T1000 (cell line): Measurements from ENCODE around the gene SLC16A6.
"Not testable (repeated sequence)": the region's sequence is repeated elsewhere in the genome, so short reads cannot be mapped to it uniquely, and the experiment has no call there.

Experiments used
- DNase-seq: peaks from one replicate; lab custom pipeline; 2025; ENCODE audit warnings: mixed read lengths; lab: John Stamatoyannopoulos, UW

Gene SLC16A6, protein sequence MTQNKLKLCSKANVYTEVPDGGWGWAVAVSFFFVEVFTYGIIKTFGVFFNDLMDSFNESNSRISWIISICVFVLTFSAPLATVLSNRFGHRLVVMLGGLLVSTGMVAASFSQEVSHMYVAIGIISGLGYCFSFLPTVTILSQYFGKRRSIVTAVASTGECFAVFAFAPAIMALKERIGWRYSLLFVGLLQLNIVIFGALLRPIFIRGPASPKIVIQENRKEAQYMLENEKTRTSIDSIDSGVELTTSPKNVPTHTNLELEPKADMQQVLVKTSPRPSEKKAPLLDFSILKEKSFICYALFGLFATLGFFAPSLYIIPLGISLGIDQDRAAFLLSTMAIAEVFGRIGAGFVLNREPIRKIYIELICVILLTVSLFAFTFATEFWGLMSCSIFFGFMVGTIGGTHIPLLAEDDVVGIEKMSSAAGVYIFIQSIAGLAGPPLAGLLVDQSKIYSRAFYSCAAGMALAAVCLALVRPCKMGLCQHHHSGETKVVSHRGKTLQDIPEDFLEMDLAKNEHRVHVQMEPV

DNA sequence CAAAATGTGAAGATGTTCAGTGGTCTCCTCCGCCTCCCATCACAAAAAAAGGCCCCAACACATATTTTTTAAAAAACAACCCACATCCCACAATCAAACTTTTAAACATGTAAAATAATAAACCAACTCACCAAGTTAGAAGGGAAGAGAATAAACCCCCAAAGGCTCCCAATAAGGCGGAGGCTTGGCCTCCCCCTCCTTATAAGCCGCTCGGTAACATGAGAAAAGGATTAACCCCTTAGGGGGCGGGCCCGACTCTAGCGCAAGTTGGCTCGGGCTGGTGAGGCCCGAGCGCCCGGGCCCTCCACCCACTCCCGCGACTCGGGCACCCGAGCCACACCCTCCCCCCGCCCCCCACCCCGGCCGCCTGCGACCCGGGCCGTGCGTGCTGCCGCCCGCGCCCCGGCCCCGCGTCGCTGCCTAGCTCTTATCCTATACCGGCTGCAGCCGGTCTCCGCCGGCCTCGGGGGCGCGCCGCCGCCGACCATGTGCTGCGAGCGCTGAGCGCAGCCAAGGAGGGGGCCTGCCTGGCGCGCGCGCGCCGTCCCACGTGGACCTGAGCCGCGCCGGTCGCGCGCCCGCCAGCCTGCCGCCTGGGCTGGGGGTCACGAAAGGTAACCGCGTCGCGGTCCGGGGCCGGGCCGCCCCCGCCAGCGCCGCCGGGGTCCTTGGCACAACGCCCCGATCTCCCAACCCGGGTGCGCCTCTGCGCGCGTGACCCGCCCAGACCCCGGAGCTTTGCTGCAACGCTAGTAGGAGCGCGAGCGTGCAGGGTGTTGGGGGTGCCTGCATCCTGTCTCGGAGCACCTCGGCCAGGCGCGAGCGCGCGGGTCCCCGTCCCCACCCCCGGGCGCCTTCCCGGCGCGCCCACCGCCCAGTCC, at the start of gene SLC16A6, which contains the start of gene ARSG:
SLC16A6 (minus strand) TSS at position 173 of the 881 bp plus-strand sequence. CDS start 12,807 bp downstream, outside the sequence.
ARSG (plus strand) TSS at position 541 of the 881 bp plus-strand sequence. CDS start 15,999 bp downstream, outside the sequence.
- DNase-seq: peak; percentile 51

- no peak for DNase-seq
Observed at GRCh38 chr17:68334393-68334792, 43.5 kb upstream of the SLC16A6 start.

GRCh38 chr17:68331932-68332331, 41.0 kb upstream of the SLC16A6 start:
- DNase-seq: not testable (repeated sequence)

DNA sequence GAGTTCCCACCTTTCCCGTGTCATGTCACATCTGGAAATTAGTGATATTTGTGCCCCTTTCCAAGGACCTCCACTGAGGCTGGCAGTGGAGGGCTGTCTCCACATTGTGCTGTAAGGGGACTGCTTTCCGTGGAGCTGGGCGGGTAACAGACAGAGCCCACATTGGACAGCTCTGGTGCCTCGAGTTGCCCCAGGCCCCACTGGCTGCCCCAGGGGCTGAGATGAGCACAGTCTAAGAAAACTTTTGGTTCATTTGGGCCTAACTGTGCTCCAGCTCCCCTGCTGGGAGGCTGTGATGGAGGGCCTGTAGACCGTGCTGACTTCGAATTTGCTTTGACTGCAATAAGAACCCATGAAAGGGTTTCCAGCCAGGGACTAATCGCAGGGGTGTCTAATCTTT, 38.4 kb upstream of the SLC16A6 start:
- DNase-seq: no peak

DNA sequence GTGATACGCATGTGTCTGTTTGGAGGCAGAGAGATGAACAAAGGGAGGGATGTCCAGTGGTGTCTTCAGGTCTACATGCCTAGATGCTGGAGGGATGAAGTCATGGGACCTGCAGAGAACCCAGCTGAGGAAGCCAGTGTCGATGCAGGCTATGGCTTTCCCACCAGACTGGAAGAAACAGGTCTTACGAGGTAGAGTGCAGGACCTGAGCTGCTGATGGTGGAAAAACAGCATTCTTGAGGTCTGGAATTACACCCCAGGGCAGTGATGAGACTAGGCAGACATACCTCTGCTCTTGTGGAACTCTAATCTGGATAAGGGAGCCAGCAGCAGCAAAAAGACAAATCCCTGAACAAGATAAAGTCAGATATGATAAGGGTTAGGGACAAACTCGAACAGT, 37.7 kb upstream of the SLC16A6 start:
- DNase-seq: no peak

DNA sequence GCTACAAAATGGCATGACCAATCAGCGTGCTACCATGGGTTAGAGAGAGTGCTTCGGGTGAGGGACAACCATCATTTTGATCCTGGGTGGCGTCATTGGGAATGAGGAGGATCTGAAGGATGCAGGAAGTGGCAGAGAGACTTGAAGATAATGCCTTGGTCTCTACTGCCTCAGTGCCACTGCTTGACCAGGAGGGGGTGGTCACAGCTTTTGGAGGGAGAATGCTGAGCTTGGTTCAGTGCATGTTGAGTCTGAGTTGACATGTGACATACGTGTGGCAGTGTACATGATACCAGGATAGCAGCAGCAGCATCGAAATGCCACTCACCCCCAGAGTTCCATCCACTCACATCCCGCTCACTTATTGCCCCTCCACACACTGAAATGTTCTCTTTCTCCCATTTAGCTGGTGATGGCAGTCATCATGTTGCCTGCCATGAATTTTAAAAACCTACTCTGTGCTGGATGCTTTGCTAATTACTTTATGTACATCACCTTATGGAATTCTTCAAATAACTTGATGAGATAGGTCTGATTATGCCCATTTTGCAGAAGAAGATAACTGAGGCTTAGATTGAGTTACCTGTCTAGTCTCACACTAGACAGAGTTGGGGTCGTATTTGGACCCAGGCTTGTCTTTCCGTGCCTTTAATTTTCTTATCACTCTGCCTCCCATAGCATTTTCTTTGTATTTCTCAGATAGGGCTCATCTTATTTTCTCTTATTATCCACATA, 37.1 kb upstream of the SLC16A6 start:
- no peak for DNase-seq

GRCh38 chr17:68326681-68327080, 35.8 kb upstream of the SLC16A6 start:
- no peak for DNase-seq

DNA sequence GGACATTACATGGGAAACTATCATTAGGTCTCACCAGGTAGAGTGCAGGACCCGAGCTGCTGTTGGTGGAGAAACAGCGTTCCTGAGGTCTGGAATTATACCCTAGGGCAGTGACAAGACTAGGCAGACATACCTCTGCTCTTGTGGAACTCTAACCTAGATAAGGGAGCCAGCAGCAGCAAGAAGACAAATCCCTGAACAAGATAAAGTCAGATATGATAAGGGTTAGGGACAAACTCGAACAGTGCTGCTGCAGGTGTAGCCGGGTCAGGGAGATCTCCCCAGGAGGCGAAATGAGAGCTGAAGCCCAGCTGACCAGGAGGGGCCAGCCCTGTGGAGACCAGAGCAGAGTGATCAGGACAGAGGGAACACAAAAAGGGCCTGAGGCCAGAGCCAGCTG, 35.0 kb upstream of the SLC16A6 start:
- no peak for DNase-seq

GRCh38 chr17:68324654-68325336, 33.9 kb upstream of the SLC16A6 start:
- DNase-seq: no peak

GRCh38 chr17:68324114-68324513, 33.2 kb upstream of the SLC16A6 start:
- no peak for DNase-seq

DNA sequence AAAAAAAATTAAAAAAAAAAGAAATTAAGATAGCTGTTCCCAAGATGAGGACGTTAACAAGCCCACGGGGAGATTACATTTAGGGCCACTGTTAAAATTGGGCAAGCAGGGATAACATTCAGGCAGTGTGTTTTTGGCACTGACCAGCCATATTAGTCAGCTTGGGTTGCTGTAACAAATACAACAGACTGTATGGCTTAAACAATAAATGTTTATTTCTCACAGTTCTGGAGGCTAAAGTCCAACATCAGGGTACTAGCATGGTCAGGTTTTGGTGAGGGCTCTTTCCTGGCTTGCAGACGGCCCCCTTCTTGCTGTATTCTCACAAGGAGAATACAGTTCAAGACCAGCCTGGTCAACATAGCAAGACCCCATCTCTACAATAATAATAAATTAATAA, 31.7 kb upstream of the SLC16A6 start:
- DNase-seq: no peak

DNA sequence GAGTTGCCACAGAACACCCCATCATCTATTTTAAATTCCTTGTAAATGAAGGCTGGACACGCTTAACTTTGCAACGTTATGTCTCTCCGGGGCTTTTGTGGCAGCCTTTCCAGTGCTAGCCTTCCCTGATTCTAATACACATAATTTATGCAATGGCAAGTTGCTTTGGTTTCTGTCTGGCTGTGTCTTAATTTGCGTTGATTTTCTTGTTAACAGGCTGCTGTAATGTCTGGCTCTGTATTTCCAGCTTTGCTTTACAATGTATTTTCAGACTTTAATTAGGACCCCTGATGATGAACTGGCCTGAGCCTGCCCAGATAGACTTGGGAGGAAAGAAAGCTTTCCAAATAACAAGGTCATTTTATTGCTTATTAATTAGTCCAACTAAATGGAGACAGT, 30.6 kb upstream of the SLC16A6 start:
- no peak for DNase-seq

DNA sequence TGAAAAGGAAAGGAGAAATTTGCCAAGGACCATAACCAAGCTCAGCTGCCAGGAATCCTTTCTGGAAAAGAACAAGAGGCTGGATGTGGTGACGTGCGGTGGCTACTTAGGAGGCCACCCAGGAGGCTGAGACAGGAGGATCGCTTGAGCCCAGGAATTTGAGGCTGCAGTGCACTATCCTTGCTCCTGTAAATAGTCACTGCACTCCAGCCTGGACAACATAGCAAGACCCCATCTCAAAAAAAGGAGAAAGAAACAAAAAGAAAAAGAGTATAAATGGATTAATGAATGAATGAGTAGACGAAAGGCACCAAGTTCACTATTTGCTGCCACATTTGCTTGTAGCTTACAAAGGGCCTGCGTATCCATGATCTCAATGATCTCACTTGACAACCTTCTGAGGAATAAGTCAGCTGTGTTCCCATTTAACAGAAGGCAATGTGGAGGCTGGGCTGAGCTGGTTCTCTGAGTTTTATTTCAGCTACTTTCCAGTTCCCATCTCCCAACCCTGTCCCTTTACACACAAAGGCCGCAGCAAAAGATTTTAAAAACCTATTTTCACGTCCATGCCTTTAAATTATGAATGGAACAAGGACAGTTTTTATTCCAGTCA, 30.1 kb upstream of the SLC16A6 start:
- no peak for DNase-seq

- no peak for DNase-seq
Observed at GRCh38 chr17:68320311-68320865, 29.5 kb upstream of the SLC16A6 start.

GRCh38 chr17:68319410-68320162, 28.7 kb upstream of the SLC16A6 start:
- no peak for DNase-seq

- peak; percentile 75 for DNase-seq
Observed at GRCh38 chr17:68318103-68318991, 27.4 kb upstream of the SLC16A6 start.

- no peak for DNase-seq
Observed at GRCh38 chr17:68317458-68317857, 26.5 kb upstream of the SLC16A6 start.

DNA sequence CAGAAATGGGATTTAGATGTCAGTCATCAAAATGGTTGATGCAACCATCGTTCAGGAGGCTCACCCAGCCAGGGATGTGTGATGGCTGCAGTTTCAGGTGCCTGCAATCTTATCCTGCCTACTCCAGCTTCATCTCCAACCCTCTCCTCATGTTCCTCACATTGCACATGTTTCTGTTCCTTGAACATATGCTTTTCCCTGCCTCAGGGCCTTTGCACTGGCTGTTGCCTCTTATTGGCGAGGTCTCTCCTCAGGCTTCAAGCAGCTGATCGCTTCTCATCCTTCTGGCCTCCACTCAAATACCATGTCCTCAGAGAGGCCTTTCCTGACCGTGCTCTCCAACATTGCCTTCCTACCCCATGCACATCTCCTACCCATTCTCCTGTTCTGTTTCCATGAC, 25.0 kb upstream of the SLC16A6 start:
- no peak for DNase-seq
